ENCODE data around the gene PLA2G6.

GRCh38 chr22:38078046-38078840, 103.4 kb downstream of the PLA2G6 start:
- TF ChIP-seq POLR2A (IDR thresholded peaks at IDR 0.05) (no peak), CTCF (IDR thresholded peaks at IDR 0.05) (no peak), EP300 (IDR thresholded peaks at IDR 0.05) (no peak), POLR2AphosphoS5 (IDR thresholded peaks at IDR 0.05) (no peak)

All from upper lobe of left lung (tissue), 4 donors.